Hepatocyte (in vitro differentiated cells): ENCODE measurements around the gene GOLPH3. TPM values are rescaled to one million over a fixed set of nuclear protein-coding genes. Genes with fewer than 3 reads are reported as not detected.

ENCODE experiments used
- DNase-seq: peaks from one replicate; pipeline ENCODE4 v3.0.0-alpha.2; 2016; ENCODE audit warnings: low spot score
- H2AFZ ChIP-seq: fragments of 200-600 bp; sonication (generic); 2 replicates; pipeline ENCODE4 v1.6.0; 2016; ENCODE audit warnings: antibody characterized with exemption, mild to moderate bottlenecking
- H3K27ac ChIP-seq: fragments of 200-600 bp; sonication (generic); 2 replicates; pipeline ENCODE4 v1.5.1; 2016; ENCODE audit warnings: mild to moderate bottlenecking
- H3K27me3 ChIP-seq: fragments of 200-600 bp; sonication (generic); 2 replicates; pipeline ENCODE4 v1.6.1; 2016
- H3K36me3 ChIP-seq: fragments of 200-600 bp; sonication (generic); replicated peaks from 2 replicates; pipeline ENCODE4 v1.5.1; 2016; ENCODE audit warnings: low read depth; ENCODE audit not compliant: insufficient read depth
- H3K4me1 ChIP-seq: fragments of 200-600 bp; sonication (generic); 2 replicates; pipeline ENCODE4 v1.5.1; 2016; ENCODE audit warnings: mild to moderate bottlenecking, moderate library complexity; ENCODE audit not compliant: insufficient read depth
- H3K4me2 ChIP-seq: fragments of 200-600 bp; sonication (generic); 2 replicates; pipeline ENCODE4 v1.6.0; 2016
- H3K4me3 ChIP-seq: fragments of 200-600 bp; sonication (generic); 2 replicates; pipeline ENCODE4 v1.5.1; 2016; ENCODE audit warnings: mild to moderate bottlenecking
- H3K79me2 ChIP-seq: fragments of 200-600 bp; sonication (generic); 2 replicates; pipeline ENCODE4 v1.6.0; 2017; ENCODE audit warnings: mild to moderate bottlenecking
- H3K9me2 ChIP-seq: fragments of 200-600 bp; sonication (generic); replicated peaks from 2 replicates; pipeline ENCODE4 v1.6.0; 2017; ENCODE audit warnings: mild to moderate bottlenecking; ENCODE audit not compliant: insufficient read depth
- H3K9me3 ChIP-seq: fragments of 200-600 bp; sonication (generic); 2 replicates; pipeline ENCODE4 v1.5.1; 2016; ENCODE audit warnings: low read depth, mild to moderate bottlenecking
- H4K20me1 ChIP-seq: fragments of 200-600 bp; sonication (generic); 2 replicates; pipeline ENCODE4 v1.6.0; 2016; ENCODE audit warnings: mild to moderate bottlenecking; ENCODE audit not compliant: insufficient read depth, poor library complexity, severe bottlenecking
- EZH2 ChIP-seq: fragments of 200-600 bp; sonication (generic); IDR thresholded peaks from 2 replicates; pipeline ENCODE4 v1.6.1; 2016; ENCODE audit warnings: antibody characterized with exemption, mild to moderate bottlenecking, borderline replicate concordance
- EZH2phosphoT487 ChIP-seq: fragments of 200-600 bp; sonication (generic); IDR thresholded peaks from one replicate; pipeline ENCODE4 v1.6.1; 2018; ENCODE audit warnings: antibody characterized with exemption, mild to moderate bottlenecking, low read depth, moderate library complexity; ENCODE audit not compliant: unreplicated experiment, severe bottlenecking
- WGBS: methylation state at CpG from one replicate; pipeline ENCODE4 v1.1.6; 2016; ENCODE audit warnings: low lambda C conversion rate; ENCODE audit errors: missing lambda C conversion rate; 5-methylcytosine and 5-hydroxymethylcytosine counted together
- polyA plus RNA-seq: library from polyadenylated mRNA; unstranded; fragments of >200 nt; fragmentation: Nextera tagmentation; extraction: Ambion mirVana; gene quantifications from 2 replicates; pipeline ENCODE4 v1.2.1, GENCODE V29; 2016
- total RNA-seq: library from RNA; depleted of rRNA; stranded (reverse); fragments of >200 nt; gene quantifications from 2 replicates; pipeline ENCODE4 v1.2.3, GENCODE V29; 2014
- TF ChIP-seq, protein P1 (sequence below): fragments of 200-600 bp; sonication (generic); IDR thresholded peaks from 2 replicates; pipeline ENCODE4 v1.5.1; 2016; ENCODE audit warnings: antibody characterized with exemption, mild to moderate bottlenecking; ENCODE audit not compliant: poor library complexity

Gene GOLPH3
- total and polyA plus RNA-seq, 2 experiments from 2014 or later: 115 to 145 TPM

DNA sequence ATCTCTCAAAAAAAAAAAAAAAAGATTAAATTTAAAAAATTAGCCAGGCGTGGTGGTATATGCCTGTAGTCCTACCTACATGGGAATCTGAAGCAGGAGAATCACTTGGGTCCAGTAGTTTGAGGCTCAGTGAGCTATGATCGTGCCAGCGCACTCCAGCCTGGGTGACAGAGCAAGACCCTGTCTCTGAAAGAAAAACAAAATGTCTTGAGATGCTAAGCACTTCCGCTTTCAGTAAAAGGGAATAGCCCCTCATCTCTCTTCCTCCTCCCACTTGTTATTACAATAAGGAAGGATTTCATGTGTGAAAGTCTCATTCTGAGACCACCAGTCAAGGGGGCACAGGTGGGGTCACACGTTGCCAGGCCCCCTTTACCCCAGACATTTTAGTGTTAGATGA, 79.4 kb downstream of the GOLPH3 start:
- Histone ChIP-seq H3K27ac (no peak overlapping the region), H3K9me3 (no peaks in the 10 kb centered on the region), H3K4me2 (no peak overlapping the region), H3K4me1 (no peaks in the 10 kb centered on the region), H3K4me3 (no peak overlapping the region), H3K9me2 (no peaks in the 10 kb centered on the region), H4K20me1 (no peaks in the 10 kb centered on the region), H3K27me3 (no peaks in the 10 kb centered on the region), H3K79me2 (no peaks in the 10 kb centered on the region), H3K36me3 (no peaks in the 10 kb centered on the region), H2AFZ (no peak overlapping the region)
- 97% methylated on average over 5 of the region's 5 CpGs for WGBS
- TF ChIP-seq EZH2phosphoT487 (no peak), EZH2 (no peak)
- TF ChIP-seq, protein P1, sequence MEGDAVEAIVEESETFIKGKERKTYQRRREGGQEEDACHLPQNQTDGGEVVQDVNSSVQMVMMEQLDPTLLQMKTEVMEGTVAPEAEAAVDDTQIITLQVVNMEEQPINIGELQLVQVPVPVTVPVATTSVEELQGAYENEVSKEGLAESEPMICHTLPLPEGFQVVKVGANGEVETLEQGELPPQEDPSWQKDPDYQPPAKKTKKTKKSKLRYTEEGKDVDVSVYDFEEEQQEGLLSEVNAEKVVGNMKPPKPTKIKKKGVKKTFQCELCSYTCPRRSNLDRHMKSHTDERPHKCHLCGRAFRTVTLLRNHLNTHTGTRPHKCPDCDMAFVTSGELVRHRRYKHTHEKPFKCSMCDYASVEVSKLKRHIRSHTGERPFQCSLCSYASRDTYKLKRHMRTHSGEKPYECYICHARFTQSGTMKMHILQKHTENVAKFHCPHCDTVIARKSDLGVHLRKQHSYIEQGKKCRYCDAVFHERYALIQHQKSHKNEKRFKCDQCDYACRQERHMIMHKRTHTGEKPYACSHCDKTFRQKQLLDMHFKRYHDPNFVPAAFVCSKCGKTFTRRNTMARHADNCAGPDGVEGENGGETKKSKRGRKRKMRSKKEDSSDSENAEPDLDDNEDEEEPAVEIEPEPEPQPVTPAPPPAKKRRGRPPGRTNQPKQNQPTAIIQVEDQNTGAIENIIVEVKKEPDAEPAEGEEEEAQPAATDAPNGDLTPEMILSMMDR: no peak
- no peak for DNase-seq

DNA sequence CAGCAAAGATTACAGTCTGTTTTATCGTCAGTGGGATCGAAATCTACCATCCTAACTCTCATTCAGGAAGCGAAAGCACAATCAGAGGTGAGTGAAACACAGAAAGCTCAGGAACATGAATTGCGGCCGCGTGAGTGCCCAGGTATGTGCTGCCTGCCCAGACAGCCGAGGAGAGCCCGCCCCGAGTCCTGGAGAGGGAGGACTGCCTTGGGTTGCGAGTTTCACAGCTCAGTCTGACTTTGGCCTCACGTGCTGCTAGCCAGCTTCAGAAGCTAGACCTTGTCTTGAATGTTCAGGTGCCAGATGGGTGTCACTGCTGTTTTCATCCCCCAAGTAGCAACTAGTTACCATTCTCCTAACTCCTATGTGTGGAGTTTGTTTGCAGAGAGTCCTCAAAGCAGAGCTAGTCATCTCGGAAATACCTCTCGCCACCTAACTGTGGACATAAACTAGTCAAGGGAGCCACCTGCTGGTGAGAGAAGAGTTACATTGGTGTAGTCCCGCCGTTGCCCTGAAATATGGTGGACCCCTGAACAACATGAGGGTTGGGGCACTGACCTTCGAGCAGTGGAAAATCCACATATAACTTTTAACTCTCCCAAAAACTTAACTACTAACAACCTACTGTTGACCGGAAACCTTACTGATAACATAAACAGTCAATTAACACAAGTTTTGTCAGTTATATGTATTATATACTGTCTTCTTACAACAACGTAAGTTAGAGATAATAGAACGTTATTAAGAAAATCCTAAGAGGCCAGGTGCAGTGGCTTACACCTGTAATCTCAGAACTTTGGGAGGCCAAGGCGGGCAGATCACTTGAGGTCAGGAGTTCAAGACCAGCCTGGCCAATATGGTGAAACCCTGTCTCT, 80.9 kb downstream of the GOLPH3 start:
- DNase-seq: peak; percentile 88
- no peak overlapping the region for H3K4me2 ChIP-seq

DNA sequence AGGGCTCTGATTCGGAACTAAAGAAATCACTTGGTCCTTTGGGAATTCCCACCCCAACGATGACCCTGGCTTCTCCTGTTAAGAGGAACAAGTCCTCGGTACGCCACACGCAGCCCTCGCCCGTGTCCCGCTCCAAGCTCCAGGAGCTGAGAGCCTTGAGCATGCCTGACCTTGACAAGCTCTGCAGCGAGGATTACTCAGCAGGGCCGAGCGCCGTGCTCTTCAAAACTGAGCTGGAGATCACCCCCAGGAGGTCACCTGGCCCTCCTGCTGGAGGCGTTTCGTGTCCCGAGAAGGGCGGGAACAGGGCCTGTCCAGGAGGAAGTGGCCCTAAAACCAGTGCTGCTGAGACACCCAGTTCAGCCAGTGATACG, 83.4 kb downstream of the GOLPH3 start:
- Histone ChIP-seq H3K4me2 (no peak overlapping the region), H3K79me2 (no peaks in the 10 kb centered on the region), H3K9me3 (no peaks in the 10 kb centered on the region), H3K4me3 (no peak overlapping the region), H3K27ac (no peak overlapping the region), H3K36me3 (no peaks in the 10 kb centered on the region), H3K9me2 (no peaks in the 10 kb centered on the region), H3K27me3 (no peaks in the 10 kb centered on the region), H3K4me1 (no peaks in the 10 kb centered on the region), H4K20me1 (no peaks in the 10 kb centered on the region), H2AFZ (no peak overlapping the region)
- no peak for TF ChIP-seq EZH2phosphoT487
- 94% methylated on average over 17 of the region's 17 CpGs for WGBS
- no peak for DNase-seq

More for the DNA sequence above, 80.9 kb downstream of the GOLPH3 start:
- Histone ChIP-seq H3K9me2 (no peaks in the 10 kb centered on the region), H3K9me3 (no peaks in the 10 kb centered on the region), H2AFZ (no peak overlapping the region), H3K4me3 (no peak overlapping the region), H3K27ac (no peak overlapping the region), H4K20me1 (no peaks in the 10 kb centered on the region), H3K36me3 (no peaks in the 10 kb centered on the region), H3K27me3 (no peaks in the 10 kb centered on the region), H3K79me2 (no peaks in the 10 kb centered on the region), H3K4me1 (no peaks in the 10 kb centered on the region)
- WGBS: 72% methylated on average over 20 of the region's 20 CpGs
- TF ChIP-seq, protein P1: peak; percentile 74
- no peak for TF ChIP-seq EZH2phosphoT487

DNA sequence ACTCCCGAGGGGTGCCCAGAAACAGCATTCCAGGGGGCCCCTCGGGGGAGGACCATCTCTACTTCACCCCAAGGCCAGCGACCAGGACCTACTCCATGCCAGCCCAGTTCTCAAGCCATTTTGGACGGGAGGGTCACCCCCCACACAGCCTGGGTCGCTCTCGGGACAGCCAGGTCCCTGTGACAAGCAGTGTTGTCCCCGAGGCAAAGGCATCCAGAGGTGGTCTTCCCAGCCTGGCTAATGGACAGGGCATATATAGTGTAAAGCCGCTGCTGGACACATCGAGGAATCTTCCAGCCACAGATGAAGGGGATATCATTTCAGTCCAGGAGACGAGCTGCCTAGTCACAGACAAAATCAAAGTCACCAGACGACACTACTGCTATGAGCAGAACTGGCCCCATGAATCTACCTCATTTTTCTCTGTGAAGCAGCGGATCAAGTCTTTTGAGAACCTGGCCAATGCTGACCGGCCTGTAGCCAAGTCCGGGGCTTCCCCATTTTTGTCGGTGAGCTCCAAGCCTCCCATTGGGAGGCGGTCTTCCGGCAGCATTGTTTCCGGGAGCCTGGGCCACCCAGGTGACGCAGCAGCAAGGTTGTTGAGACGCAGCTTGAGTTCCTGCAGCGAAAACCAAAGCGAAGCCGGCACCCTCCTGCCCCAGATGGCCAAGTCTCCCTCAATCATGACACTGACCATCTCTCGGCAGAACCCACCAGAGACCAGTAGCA, 83.9 kb downstream of the GOLPH3 start:
- no peak overlapping the region for H3K4me3 ChIP-seq
- H3K9me3 ChIP-seq: no peaks in the 10 kb centered on the region
- no peak for TF ChIP-seq EZH2phosphoT487
- no peak for TF ChIP-seq EZH2
- TF ChIP-seq, protein P1: no peak
- H3K9me2 ChIP-seq: no peaks in the 10 kb centered on the region
- H3K79me2 ChIP-seq: no peaks in the 10 kb centered on the region
- H3K36me3 ChIP-seq: no peaks in the 10 kb centered on the region
- H4K20me1 ChIP-seq: no peaks in the 10 kb centered on the region
- no peak overlapping the region for H2AFZ ChIP-seq
- no peaks in the 10 kb centered on the region for H3K27me3 ChIP-seq
- H3K4me1 ChIP-seq: no peaks in the 10 kb centered on the region
- no peak overlapping the region for H3K4me2 ChIP-seq
- H3K27ac ChIP-seq: no peak overlapping the region
- DNase-seq: no peak
- WGBS: 94% methylated on average over 24 of the region's 24 CpGs
